ENCODE results near the gene ADAMTS19. TPM values are rescaled to one million over a fixed set of nuclear protein-coding genes. Genes with fewer than 3 reads are reported as not detected.

Gene ADAMTS19
- total RNA-seq, 2 experiments from 2014 or later: not detected

DNA sequence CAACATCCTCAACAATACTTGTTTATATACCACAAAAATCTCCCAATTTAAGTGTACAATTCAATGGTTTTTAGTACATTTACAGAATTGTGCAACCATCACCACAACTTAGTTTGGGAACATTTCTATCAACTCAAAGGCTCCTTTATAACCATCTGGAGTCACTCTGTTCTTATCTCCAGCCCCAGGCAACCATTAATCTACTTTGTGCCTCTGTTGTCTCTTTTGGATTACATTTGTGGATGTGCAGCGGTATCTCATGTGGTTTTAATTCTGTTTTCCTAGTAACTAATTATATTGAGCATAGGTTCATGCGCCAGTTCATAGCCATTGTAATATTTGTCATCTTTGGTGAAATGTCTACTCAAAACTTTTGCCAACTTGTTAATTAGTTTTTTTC, 14.4 kb downstream of the ADAMTS19 start:
- CTCF ChIA-PET: no interaction called here
- POLR2A ChIA-PET: no interaction called here

DNA sequence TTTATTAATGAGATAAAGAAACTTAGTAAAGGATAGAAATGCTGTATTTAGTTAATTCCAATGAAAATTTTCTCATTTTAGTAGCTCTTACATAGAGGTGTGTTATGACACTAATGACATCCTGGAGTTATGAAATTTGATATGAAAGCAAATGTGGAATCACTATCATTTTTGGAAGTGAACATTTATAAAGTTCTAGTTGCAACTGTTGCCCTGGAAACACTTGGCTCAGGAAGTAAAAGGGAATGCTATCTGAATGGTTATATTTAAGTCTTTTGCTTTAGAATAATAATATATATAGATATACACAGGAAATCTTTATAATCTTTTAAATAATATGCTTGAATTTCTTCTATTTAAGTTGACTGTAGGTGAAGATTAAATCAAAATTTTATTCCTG, 16.7 kb downstream of the ADAMTS19 start:
- POLR2A ChIA-PET: no interaction called here

DNA sequence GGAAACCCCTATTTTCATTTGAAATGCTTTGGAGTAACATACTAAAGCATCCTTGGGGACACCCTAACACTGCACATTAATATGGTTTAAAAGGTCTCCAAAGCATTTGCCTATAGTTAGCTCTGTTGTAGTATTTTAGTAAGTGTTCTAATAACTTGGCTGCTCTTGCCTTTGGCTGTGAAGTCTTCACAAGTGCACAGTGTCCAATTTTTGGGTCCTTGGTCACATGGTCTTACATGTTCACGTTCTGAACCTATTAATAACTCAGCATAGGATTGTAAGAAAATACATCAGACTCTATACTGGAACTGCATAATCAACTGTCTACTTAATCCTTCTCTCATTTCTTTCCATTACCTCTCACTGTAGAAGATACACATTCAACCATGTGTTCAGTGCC, 17.4 kb downstream of the ADAMTS19 start:
- POLR2A ChIA-PET: no interaction called here
- CTCF ChIA-PET: no interaction called here

More for the DNA sequence above, 16.7 kb downstream of the ADAMTS19 start:
- CTCF ChIA-PET: no interaction called here

- POLR2A ChIA-PET: no interaction called here
These were observed 21.1 kb downstream of the ADAMTS19 start for GRCh38 chr5:129481161-129481560.

DNA sequence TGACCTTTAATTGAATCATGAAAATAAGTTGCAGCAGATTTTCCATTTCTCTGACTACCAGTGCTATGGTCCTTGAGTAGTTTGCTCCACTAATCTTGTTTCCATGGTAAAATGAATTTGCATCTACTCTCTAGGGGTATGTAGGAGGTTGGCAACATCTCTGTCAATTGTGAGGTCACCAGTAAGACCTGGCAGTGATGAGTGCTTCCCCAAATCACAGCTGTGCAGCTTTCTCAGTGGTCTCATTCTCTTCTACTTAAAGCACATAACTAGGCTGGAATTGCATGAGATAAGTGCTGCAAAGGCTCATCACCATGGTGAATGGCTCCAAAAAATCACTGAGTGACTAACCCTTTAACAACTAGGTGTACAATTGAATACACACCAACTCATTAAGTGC, 36.3 kb downstream of the ADAMTS19 start:
- ChIA-PET POLR2A (no interaction called here), CTCF (no interaction called here)

More at GRCh38 chr5:129481161-129481560, 21.1 kb downstream of the ADAMTS19 start:
- CTCF ChIA-PET: no interaction called here

DNA sequence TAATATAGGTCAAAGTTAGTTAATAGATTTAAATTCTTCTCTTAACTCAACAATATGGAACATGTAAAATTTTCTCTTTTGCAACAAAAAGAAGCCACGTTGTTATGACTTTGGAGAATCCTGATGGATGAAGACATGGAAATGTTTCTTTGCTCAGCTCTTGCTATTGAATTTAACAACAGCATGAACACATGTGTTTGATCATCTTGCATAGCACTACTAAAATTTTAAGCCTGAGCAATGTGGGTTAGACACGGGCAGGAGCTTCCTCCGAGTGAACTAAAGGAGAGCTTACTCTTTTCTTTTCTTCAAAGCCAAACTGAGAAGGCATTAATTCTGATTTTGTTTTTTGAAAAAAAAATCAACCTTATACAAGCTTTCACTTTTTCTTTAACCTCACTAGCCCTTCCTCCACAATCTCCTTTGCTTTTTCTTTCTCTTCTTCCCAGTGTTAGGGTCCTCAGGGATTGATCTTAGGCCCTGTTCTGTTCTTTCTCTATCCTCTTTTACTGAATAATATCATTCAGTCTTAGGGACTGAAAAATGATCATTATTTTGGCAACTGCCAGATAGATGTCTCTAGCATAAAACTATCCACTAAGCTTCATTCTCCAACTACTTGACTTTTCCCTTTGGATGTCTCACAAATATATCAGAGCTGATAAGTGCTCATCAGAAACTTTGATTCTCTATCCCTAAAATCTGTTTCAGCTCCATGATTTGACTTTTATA, 36.9 kb downstream of the ADAMTS19 start:
- ChIA-PET CTCF (no interaction called here), POLR2A (no interaction called here)

DNA sequence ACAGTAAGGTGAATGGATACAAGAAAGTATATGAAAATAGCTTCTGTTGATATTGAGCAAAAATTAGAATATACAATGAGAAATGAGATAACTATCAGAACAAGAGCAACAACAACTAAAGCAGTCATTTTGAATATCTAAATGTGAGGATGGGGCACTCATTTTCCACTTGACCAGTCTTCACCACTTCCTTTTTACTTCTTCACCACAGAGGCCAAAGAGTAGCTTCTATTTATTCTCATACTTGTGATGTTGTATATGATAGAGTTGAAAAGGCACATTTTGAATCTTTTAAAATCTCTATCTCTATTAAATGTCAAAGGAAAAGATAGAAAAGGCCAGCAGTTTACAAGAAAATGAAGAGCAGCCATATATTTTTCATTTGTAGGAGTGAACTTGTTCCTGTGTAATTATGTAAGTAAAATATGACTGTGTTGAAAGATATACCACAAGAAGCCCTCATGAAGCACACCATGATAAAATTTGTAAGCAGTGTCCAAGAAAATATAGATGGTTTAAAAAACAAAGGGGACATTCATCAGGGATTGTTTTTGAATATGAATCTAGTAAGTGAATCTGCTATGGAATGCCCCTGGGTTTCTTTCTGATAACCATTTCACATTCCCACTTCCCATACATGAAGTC, 39.2 kb downstream of the ADAMTS19 start:
- CTCF ChIA-PET: no interaction called here
- POLR2A ChIA-PET: no interaction called here

DNA sequence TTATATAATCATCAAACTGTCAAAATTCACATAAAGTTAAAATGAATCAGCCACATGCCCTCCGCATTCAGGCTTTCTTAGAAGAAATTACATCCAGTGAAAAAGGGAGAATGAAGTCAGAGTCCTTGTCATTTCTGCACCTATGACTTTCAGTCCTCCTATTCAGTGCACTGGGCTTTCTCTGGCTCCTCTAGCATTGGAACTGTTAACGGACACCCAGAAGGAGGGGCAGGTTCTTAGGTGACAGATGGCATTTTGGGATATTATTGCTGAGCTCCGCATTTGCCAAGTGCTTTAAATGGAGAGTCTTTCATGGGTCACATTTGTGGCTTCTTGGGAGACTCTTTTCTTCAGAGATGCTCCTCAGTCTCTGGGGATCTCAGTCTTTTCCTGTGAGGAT, 40.0 kb downstream of the ADAMTS19 start:
- CTCF ChIA-PET: no interaction called here
- POLR2A ChIA-PET: no interaction called here

DNA sequence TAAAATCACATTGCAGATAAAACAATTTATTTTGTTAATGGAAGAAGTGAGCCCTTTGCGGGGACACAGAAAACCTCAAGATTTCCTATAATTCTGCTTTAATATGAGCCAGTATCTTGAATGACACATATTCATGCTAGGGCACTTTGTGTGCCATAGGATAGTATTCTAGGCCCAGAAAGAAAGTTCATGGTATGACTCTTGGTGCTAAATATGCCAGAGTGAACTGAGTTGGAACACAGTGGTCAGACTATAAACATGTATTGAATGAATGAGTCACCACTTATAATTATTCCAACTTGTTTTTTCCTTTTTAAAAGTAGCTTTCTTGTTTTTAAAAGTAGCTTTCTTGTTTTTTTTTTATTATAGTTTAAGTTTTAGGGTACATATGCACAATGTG, 46.0 kb downstream of the ADAMTS19 start:
- ChIA-PET CTCF (no interaction called here), POLR2A (no interaction called here)

GRCh38 chr5:129506950-129507349, 46.9 kb downstream of the ADAMTS19 start:
- CTCF ChIA-PET: no interaction called here
- POLR2A ChIA-PET: no interaction called here

- POLR2A ChIA-PET: no interaction called here
These were observed 47.4 kb downstream of the ADAMTS19 start for GRCh38 chr5:129507527-129507926.

GRCh38 chr5:129508606-129509005, 48.5 kb downstream of the ADAMTS19 start:
- POLR2A ChIA-PET: no interaction called here
- CTCF ChIA-PET: no interaction called here

More at GRCh38 chr5:129507527-129507926, 47.4 kb downstream of the ADAMTS19 start:
- CTCF ChIA-PET: no interaction called here

- ChIA-PET POLR2A (no interaction called here), CTCF (no interaction called here)
These were observed 49.4 kb downstream of the ADAMTS19 start for GRCh38 chr5:129509363-129509975.

GRCh38 chr5:129511291-129511690, 51.2 kb downstream of the ADAMTS19 start:
- ChIA-PET CTCF (no interaction called here), POLR2A (no interaction called here)

- ChIA-PET CTCF (no interaction called here), POLR2A (no interaction called here)
These were observed 81.0 kb downstream of the ADAMTS19 start for GRCh38 chr5:129541051-129541450.

DNA sequence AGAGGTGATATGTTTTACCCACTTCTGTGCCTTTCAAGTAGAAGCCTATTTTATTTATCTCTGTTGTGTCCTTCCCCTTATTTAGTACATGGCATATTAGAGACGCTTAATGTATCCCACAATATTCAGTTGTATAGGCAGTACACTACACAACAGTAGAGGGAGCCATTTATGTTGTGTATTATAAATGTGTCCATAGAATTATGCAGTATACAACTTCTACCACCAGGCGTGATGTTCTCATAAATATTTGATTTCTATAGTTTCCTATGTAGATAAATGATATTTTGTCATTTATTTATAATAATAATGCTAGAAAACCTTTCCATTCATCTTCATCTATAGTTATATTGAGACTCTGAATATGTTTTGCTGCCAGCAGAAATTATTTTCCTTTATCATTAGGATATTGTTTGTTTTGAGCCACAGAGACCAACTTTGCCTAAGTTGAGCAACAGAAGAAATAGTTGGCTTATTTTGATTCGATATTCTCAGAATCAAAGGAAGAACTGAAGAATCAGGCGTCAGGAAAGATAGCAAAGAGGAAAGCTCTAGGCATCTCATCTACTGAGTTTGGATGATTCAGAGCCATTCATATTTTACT, 81.7 kb downstream of the ADAMTS19 start:
- ChIA-PET CTCF (no interaction called here), POLR2A (no interaction called here)

- ChIA-PET POLR2A (no interaction called here), CTCF (no interaction called here)
These were observed 87.0 kb downstream of the ADAMTS19 start for GRCh38 chr5:129547137-129547536.

DNA sequence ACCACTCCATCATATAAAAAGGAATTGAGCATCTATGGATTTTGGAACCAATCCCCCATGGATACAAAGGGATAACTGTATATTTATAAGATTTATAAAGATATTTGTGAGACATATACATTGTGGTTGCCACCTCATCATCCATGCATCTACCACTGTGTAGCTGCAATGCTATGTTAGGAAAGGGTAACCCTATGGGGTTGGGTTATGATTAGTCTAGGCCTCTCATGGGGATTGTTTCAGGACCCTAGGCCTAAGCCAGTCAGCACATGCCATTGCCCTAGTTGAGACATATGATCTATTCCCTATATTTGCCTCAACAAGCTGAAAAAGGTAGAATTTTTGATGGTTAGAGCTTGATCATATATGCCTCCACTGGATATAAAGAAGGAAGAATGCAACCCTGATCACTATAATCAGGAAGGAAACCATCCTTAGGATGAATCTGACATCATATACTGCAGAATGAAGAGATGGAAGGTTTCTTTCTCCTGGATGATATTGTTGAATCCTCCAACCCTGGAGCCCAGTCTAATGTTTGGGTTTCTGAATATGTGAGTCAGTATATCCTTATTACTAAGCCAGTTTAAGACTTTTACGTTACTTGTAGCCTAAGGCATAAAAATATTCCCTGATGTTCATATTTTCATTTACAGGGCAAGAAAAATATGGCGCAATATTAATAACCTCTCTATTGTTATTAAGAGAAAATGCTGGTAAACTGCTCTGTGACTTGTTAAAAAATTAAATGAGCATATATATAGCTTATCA, 94.2 kb downstream of the ADAMTS19 start:
- CTCF ChIA-PET: no interaction called here
- POLR2A ChIA-PET: no interaction called here

DNA sequence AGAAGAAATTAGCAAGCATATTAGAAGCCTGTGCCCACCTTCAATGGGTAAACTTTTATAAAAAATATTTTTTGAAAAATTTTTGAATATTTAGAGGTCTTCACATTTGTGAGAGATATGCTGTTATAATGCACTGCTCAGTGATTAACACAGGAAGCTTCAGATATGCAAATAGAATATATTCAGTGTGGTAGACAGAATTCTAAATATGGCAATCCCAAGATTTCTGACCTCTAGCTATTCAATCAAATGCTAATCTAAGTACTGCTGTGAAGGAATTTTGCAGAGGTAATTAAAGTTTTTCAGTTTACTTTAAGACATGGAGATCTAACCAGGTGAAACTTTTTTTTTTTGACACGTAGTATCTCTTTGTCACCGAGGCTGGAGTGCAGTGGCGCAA, 103.5 kb downstream of the ADAMTS19 start:
- ChIA-PET POLR2A (no interaction called here), CTCF (no interaction called here)

DNA sequence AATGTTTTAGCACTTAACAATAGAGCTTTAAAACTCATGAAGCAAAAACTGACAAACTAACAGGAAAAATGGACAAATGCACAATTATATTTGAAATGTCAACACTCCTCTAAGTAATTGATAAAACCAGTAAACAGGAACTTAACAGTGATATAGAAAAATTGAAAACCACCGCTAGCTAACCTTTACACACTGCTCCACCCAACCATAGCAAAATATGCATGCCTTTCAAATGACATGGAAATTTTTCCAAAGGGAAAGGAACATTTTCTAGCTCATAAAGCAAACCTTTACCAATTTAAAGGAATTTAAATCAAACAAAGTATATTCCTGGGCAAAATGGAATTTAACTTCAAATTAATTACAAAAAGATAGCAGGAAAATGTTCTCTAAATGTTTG, 109.2 kb downstream of the ADAMTS19 start:
- ChIA-PET CTCF (no interaction called here), POLR2A (no interaction called here)

GRCh38 chr5:129572060-129572459, 112.0 kb downstream of the ADAMTS19 start:
- POLR2A ChIA-PET: no interaction called here
- CTCF ChIA-PET: no interaction called here
